GM21717 (cell line): Measurements from ENCODE around the gene ROCK1.
"Not testable (repeated sequence)": the region's sequence is repeated elsewhere in the genome, so short reads cannot be mapped to it uniquely, and the experiment has no call there.

Source experiments
- ATAC-seq: cut with Tn5 transposase; IDR thresholded peaks from one replicate; pipeline ENCODE4 v1.9.1; 2021; ENCODE audit warnings: mild to moderate bottlenecking, moderate library complexity; ENCODE audit not compliant: unreplicated experiment

The ROCK1 gene

DNA sequence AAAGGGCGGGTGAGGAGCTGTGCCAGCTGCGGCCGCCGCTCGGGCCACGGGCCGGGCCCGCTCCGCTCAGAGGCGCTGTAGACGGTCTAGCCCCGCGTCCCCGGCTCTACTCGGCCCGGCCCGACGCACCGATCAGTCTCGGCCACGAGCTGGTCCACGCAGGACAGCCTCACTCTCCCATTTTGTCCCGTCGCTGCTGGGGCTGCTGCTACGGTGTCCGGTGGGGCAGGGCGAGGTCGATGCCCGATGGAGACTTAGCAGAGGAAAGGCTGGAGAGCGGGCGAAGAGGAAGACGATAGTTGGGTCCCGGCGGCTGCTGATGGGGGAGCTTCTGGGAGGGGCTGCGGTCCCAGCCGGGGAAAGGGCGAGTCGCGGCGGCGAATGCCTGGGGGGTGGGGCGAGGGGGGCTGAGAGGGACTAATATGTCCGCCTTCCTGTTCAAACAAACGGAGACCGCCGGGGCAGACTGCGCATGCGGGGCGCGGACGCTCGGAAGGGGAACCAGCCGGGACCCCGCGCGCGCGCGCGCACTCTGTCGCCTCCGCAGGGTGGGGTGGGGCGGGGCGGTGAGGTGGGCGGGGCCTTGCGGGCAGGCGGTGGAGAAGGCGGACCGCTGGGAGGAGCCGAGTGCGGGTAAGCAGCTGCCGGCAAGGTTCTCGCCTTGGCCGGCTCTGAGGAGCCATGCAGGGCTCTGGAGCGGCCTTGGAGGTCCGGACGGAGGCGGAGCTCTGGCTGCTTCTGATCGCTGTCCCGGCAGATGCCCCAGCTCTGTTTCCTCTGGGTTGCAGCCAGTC, at the start of gene ROCK1:
TSS of gene ROCK1 (minus strand) at position 468 of the 794 bp plus-strand sequence. CDS start 903 bp downstream, outside the sequence.
- ATAC-seq = peak; percentile 91

GRCh38 chr18:21155443-21155842, 43.8 kb upstream of the ROCK1 start:
- ATAC-seq = no peak

DNA sequence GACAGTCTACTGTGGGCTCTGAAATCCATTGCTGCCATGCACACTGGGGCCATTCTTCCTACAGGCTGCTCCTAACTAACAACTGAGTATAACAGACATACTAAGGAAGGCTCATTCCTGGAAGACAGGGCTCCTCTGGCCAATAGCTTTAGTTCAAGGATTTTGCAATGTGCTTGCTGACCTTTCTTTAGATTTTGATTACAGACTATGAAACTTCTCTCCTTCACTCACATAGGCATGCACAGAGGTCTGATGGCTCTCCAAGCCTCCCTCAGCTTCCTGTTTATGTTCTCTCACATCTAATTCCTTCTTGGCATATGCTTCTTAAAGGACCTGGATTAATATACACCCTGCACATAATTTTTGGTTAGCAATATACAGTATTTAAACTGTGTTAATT, 34.4 kb upstream of the ROCK1 start:
- no peak for ATAC-seq

GRCh38 chr18:21145371-21145770, 33.8 kb upstream of the ROCK1 start:
- no peak for ATAC-seq

- ATAC-seq = no peak
Measured at GRCh38 chr18:21141668-21142422, 30.2 kb upstream of the ROCK1 start.

- not testable (repeated sequence) for ATAC-seq
Measured at GRCh38 chr18:21137719-21138488, 26.3 kb upstream of the ROCK1 start.

GRCh38 chr18:21134895-21135294, 23.3 kb upstream of the ROCK1 start:
- ATAC-seq = no peak

DNA sequence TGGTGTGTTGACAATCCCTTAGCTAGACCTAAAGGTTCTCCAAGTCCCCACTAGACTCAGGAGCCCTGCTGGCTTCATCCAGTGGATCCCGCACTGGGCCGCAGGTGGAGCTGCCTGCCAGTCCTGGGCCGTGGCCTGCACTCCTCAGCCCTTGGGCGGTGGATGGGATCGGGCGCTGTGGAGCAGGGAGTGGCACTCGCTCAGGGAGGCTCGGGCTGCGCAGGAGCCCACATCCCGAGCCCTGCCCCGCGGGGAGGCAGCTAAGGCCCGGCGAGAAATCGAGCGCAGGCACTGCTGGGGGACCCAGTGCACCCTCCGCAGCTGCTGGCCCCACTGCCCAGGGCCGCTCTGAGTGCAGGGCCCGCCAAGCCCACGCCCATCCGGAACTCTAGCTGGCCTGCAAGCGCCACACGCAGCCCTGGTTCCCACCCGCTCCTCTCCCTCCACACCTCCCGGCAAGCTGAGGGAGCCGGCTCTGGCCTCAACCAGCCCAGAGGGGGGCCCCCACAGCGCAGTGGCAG, 20.8 kb upstream of the ROCK1 start:
- ATAC-seq = no peak

- ATAC-seq = no peak
Measured at GRCh38 chr18:21131698-21132227, 20.1 kb upstream of the ROCK1 start.

GRCh38 chr18:21129566-21130216, 18.1 kb upstream of the ROCK1 start:
- no peak for ATAC-seq

- ATAC-seq = no peak
Measured at GRCh38 chr18:21123290-21123926, 11.8 kb upstream of the ROCK1 start.

DNA sequence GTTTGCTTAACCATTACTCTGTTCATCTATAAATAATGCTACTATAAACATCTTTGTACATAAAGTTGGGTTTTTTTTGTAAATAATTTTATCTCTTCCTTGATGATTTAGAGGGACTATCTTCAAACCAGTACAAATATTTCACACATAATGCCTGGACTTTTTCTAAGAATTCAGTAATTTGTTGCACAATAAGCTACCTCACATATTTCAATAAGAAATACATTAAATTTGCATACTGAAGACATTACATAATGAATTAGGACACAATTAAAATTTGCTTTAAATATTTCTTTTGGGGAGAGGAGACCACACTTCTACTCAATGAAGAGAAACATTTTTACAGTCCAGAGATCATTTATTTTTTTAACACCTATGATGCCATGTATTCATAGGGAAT, 7.2 kb upstream of the ROCK1 start:
- no peak for ATAC-seq

GRCh38 chr18:21117409-21118131, 6.0 kb upstream of the ROCK1 start:
- ATAC-seq = no peak

DNA sequence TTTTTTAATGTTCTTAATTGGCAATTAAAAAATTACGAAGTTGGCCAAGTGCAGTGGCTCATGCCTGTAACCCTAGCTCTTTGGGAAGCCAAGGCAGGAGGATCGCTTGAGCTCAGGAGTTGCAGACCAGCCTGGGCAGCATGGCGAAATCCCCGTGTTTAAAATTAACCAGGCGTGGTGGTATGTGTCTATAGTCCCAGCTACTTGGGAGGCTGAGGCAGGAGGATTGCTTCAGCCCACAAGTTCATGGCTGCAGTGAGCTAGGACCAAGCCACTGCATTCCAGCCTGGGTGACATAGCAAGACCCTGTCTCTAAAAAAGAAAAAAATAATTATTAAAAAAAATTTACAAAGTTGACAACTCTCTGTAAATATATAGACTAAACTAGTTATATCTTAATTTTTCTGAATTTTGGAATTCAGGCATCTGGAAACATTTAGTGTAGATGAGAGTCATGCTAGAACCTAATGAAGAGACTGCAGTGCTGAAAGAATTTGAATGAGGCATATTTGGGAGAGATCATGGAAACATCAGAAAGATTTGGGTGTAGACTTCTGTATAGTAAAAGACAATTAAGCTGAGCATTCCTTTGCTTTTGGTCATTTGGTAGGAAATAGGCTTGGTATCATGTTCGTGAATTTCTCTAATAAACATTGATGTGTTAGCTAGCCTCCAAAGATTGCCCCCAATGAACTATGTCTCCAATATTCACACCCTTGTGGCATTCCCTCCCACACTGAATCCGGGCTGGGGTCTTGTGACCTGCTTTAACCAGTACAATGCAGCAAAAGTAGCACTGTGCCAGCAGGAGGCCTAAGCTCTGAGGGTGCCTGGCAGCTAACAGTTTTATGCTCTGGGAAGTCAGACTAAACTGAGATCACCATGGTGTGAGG, 4.2 kb upstream of the ROCK1 start:
- ATAC-seq = no peak

- ATAC-seq = no peak
Measured at GRCh38 chr18:21112543-21113105, 1.0 kb upstream of the ROCK1 start.

- ATAC-seq = no peak
Measured at GRCh38 chr18:21112140-21112473, 494 bp upstream of the ROCK1 start.

- ATAC-seq = peak; percentile 34
Measured at GRCh38 chr18:21110713-21111345, 784 bp downstream of the ROCK1 start.
